ENCODE results near the gene HBQ1.
"Not testable (repeated sequence)": the region's sequence is repeated elsewhere in the genome, so short reads cannot be mapped to it uniquely, and the experiment has no call there.

GRCh38 chr16:176006-176405 lies 4.3 kb upstream of the HBQ1 start:
- TF ChIP-seq POLR2A (IDR thresholded peaks at IDR 0.05): not testable (repeated sequence)
- TF ChIP-seq, protein P1, sequence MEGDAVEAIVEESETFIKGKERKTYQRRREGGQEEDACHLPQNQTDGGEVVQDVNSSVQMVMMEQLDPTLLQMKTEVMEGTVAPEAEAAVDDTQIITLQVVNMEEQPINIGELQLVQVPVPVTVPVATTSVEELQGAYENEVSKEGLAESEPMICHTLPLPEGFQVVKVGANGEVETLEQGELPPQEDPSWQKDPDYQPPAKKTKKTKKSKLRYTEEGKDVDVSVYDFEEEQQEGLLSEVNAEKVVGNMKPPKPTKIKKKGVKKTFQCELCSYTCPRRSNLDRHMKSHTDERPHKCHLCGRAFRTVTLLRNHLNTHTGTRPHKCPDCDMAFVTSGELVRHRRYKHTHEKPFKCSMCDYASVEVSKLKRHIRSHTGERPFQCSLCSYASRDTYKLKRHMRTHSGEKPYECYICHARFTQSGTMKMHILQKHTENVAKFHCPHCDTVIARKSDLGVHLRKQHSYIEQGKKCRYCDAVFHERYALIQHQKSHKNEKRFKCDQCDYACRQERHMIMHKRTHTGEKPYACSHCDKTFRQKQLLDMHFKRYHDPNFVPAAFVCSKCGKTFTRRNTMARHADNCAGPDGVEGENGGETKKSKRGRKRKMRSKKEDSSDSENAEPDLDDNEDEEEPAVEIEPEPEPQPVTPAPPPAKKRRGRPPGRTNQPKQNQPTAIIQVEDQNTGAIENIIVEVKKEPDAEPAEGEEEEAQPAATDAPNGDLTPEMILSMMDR (IDR thresholded peaks at IDR 0.05): not testable (repeated sequence)
